Amniotic epithelial cell (primary cell): ENCODE measurements around the gene ATG2B.

Experiments
- DNase-seq: peaks from one replicate; pipeline ENCODE4 v3.0.0-alpha.2; 2010; ENCODE audit warnings: low read depth

Gene ATG2B, protein sequence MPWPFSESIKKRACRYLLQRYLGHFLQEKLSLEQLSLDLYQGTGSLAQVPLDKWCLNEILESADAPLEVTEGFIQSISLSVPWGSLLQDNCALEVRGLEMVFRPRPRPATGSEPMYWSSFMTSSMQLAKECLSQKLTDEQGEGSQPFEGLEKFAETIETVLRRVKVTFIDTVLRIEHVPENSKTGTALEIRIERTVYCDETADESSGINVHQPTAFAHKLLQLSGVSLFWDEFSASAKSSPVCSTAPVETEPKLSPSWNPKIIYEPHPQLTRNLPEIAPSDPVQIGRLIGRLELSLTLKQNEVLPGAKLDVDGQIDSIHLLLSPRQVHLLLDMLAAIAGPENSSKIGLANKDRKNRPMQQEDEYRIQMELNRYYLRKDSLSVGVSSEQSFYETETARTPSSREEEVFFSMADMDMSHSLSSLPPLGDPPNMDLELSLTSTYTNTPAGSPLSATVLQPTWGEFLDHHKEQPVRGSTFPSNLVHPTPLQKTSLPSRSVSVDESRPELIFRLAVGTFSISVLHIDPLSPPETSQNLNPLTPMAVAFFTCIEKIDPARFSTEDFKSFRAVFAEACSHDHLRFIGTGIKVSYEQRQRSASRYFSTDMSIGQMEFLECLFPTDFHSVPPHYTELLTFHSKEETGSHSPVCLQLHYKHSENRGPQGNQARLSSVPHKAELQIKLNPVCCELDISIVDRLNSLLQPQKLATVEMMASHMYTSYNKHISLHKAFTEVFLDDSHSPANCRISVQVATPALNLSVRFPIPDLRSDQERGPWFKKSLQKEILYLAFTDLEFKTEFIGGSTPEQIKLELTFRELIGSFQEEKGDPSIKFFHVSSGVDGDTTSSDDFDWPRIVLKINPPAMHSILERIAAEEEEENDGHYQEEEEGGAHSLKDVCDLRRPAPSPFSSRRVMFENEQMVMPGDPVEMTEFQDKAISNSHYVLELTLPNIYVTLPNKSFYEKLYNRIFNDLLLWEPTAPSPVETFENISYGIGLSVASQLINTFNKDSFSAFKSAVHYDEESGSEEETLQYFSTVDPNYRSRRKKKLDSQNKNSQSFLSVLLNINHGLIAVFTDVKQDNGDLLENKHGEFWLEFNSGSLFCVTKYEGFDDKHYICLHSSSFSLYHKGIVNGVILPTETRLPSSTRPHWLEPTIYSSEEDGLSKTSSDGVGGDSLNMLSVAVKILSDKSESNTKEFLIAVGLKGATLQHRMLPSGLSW (N-terminal part only)

DNA sequence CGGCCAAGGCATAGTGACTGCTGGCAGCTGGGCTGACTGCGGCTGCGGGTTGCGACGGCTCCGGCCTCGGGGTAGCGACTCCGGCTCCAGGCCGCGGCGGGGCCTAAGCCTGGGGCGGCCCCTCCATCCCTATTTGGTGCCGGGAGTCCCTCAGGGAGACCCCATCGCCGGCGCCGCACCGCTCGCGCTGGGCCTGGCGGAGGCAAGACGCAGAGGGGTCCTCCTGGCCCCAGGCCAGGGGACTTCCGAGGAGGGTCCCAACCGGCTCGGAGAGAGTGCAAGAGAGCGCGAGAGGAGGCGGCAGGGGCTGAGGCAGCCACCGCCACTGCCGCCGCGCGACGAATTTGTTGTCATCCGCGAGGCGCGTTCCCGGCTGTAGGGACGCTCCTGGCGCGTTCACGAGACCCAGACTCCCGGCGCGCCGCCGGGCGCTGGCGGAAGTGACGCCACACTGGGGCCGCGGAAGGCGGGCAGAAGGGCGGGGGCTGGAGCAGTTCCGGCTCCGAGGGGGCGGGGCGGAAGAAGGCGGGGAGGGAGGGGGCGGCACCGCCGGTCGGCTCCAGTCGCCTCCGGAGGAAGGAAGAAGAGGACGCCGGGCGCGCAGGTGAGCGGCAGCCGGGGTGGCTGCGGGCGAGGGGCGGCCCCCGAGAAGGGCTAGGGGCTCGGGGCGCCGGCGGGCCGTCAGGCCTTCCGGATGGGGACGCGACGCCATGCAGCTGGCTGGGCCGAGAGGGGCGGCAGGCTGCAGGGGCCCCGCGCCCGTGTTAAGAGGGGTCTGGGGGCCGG lies at the start of gene ATG2B, which contains the start of gene GSKIP:
ATG2B (minus strand) TSS at position 377 of the 786 bp plus-strand sequence; CDS start at position 12, 365 bp downstream.
GSKIP (plus strand) TSS at position 562 of the 786 bp plus-strand sequence. CDS start 18,722 bp downstream, outside the sequence.
- DNase-seq, result peak; percentile 78

- DNase-seq, result no peak
Observed at GRCh38 chr14:96410119-96410518, 47.0 kb upstream of the ATG2B start.

- DNase-seq, result peak; percentile 21
Observed at GRCh38 chr14:96409701-96410100, 46.6 kb upstream of the ATG2B start.

GRCh38 chr14:96408608-96409007 lies 45.5 kb upstream of the ATG2B start:
- no peak for DNase-seq

DNA sequence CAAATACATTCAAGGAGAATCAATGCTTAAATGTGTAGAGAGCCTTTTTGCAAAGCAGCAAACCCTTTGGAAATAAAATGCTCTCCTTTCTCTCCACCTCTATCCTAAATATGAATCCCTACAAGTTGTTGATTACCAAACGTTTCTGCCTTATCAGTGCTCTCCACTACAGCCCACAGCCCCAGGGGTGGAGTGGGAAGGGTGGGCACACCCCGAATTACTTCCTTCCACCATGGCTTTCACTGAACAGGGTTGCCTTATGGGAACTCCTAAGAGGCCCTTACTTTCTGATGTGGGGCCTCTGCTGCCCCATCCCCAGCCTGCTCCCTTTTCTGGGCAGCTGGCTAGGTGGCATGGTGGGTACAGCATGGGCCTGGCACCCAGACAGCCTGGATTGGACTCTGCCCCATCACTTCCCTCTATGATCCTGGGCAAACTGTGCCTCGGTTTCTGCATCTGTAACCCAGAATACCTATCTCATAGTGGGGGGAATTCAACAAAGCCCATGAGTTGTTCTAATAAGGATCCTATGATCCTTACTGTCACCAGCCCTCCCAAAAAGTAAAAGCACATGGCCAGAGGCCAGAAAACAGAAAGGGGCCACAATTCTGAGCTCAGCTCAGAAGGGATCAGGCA lies 44.9 kb upstream of the ATG2B start:
- DNase-seq, result no peak

DNA sequence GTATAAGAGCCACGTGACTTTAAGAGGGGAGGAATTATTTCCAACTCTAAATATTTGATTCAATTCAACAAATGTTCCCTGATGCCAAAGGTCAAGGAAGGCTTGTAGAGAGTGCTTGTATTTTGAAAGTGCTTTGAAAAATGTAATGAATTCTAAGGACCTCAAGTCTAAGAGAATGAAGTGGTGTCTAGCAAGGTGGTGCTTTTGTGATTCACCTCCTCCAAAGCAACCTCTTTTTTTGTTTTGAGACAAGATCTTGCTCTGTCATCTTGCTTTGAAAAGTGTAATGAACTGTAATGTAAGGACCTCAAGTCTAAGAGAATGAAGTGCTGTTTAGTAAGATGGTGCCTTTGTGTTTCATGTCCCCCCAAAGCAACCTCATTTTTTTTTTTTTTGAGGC lies 42.5 kb upstream of the ATG2B start:
- no peak for DNase-seq

GRCh38 chr14:96403409-96403808 lies 40.3 kb upstream of the ATG2B start:
- DNase-seq, result no peak

DNA sequence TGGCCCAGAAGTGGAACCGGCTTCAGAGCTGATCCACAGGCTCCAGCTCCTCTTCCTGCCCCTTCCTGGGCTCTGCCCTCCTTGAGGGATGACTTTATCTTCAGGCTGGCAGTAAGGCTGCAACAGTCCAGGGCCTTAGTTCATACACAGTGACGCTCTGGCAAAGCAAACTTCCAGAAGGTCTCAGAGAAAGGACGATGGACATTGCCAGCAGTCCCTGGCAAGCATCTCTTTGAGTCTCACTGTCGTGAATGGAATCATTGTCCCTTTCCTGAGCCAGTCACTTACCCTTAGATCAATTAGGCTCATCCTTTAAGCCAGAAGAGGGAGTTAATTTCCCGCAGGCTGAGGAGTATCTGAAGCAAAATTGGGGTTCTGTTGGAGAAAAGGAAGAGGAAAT lies 37.4 kb upstream of the ATG2B start:
- DNase-seq, result no peak

GRCh38 chr14:96399405-96399804 lies 36.3 kb upstream of the ATG2B start:
- no peak for DNase-seq

DNA sequence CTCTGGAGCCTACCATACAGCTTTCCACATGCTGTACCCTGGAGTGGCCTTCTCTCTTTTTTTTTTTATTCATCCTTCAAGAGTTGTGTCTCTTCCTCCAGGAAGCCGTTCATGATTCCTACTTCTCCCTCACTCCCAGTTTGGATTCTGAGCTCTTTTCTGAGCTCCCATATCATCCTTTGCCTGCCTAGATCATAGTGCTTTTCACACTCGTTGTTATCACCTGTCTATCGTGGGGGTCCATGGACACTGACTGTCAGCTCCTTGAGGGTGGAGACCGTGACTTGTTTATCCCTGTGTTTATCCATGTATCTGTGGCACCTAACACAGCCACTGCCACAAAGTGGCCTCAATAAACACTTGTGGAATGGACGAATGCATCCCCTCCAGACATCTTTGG lies 35.8 kb upstream of the ATG2B start:
- DNase-seq, result no peak

- DNase-seq, result no peak
Observed at GRCh38 chr14:96398432-96398831, 35.3 kb upstream of the ATG2B start.

DNA sequence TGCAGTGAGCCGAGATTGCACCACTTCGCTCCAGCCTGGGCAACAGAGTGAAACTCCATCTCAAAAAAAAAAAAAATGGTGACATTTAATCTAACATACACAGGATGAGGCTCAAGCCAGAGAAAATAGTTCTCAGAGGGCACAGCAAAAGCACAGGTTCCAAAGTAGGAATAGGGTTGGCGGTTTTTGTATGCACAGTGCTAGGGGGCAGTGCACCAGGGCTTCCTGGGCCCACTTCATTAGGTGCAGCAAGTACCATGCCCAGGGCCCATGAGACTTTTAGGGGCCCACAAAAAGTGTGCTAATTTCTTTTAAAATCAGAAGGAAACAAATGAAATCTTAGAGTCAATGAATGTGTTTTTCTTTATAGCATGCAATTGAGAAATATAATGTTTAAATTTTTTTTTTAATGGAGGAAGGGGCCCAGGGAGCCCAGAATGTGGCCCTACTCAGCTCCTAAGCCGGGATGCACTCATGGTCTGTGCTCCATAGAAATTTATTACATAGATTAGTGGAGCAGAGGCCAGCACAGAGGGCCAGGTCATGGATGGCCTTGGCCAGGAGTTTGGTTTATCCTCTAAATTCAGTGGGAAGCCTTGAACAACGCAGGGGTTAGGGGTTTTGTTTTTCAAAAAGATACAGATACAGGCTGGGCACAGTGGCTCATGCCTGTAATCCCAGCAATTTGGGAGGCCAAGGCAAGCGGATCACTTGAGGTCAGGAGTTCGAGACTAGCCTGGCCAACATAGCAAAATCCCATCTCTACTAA lies 31.1 kb upstream of the ATG2B start:
- DNase-seq, result no peak

DNA sequence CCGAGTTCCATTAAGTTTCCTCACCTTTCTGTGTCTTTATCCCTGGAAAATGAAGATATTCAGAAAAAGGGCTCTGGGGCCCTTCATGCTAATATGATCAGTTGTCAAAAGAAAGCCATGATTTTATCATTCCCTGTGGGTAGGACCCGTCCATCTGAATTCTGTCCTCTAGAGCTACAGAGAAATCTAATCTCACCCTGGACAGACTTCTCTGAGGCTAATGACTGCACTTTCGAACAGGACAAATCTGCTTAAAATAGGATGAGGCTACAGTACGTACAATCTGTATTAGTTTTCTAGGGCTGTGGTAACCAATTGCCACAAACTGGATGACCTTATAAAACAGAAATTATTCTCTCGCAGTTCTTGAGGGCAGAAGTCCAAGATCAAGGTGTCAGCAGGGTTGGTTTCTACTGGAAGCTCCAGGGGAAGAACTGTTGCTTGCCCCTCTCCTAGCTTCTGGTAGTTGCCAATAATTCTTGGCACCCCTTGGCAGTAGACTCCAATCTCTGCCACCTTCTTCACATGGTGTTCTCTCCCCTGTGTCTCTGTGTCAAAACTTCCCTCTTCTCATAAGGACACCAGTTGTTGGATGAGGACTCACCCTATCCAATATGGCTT lies 30.0 kb upstream of the ATG2B start:
- no peak for DNase-seq

- peak; percentile 90 for DNase-seq
Observed at GRCh38 chr14:96391293-96392118, 28.4 kb upstream of the ATG2B start.

- no peak for DNase-seq
Observed at GRCh38 chr14:96390965-96391292, 27.8 kb upstream of the ATG2B start.

- no peak for DNase-seq
Observed at GRCh38 chr14:96385385-96385784, 22.2 kb upstream of the ATG2B start.

- no peak for DNase-seq
Observed at GRCh38 chr14:96384740-96385139, 21.6 kb upstream of the ATG2B start.

GRCh38 chr14:96384053-96384452 lies 20.9 kb upstream of the ATG2B start:
- DNase-seq, result no peak

DNA sequence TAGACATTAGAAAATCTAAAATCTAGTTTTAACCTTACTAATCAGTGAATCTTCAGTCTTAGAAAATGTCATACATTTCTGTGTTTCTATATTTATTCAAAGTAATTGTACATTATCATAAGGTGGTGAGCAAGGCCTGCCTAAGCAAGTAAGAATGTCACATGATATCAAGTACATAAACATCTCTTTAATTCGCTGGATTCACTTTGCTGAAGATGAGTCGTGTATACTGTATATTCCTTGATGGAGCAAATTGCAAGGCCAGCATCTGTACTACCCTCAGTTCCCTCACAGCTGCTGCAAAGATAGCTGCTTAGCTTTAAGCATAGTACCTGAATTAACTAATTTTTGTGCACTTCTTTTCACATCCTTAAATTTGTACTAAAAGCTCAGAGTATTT lies 20.3 kb upstream of the ATG2B start:
- DNase-seq, result peak; percentile 24
